Osteocyte (in vitro differentiated cells): ENCODE measurements around the gene APOBEC3H. TPM values are rescaled to one million over a fixed set of nuclear protein-coding genes. Genes with fewer than 3 reads are reported as not detected.

Experiments used
- DNase-seq: peaks from one replicate; pipeline ENCODE4 v3.0.0; 2021; ENCODE audit warnings: mixed read lengths; ENCODE audit not compliant: unreplicated experiment; ENCODE audit errors: extremely low spot score
- H3K27ac Mint-ChIP-seq: one replicate; pipeline ENCODE4 v1.8.0; 2021; ENCODE audit warnings: mild to moderate bottlenecking, mixed read lengths; ENCODE audit not compliant: unreplicated experiment
- H3K27me3 Mint-ChIP-seq: one replicate; pipeline ENCODE4 v1.8.0; 2021; ENCODE audit warnings: mixed read lengths; ENCODE audit not compliant: unreplicated experiment
- H3K36me3 Mint-ChIP-seq: one replicate; pipeline ENCODE4 v1.8.0; 2021; ENCODE audit warnings: mixed read lengths; ENCODE audit not compliant: unreplicated experiment
- H3K4me1 Mint-ChIP-seq: one replicate; pipeline ENCODE4 v1.8.0; 2021; ENCODE audit warnings: mixed read lengths; ENCODE audit not compliant: unreplicated experiment
- H3K4me3 Mint-ChIP-seq: one replicate; pipeline ENCODE4 v1.8.0; 2021; ENCODE audit warnings: mild to moderate bottlenecking, moderate library complexity, mixed read lengths; ENCODE audit not compliant: unreplicated experiment
- H3K9me3 Mint-ChIP-seq: one replicate; pipeline ENCODE4 v1.8.0; 2021; ENCODE audit warnings: mixed read lengths; ENCODE audit not compliant: unreplicated experiment
- CTCF ChIP-seq: fragments of 200-600 bp; sonication (generic); IDR thresholded peaks from 2 replicates; pipeline ENCODE4 v1.5.0; 2021; ENCODE audit warnings: antibody characterized with exemption, mild to moderate bottlenecking, moderate library complexity
- total RNA-seq: library from RNA; stranded (reverse); gene quantifications from 2 replicates; pipeline ENCODE4 v1.2.1, GENCODE V29; 2021

The APOBEC3H gene
- total RNA-seq, 1 donor from 2014 or later: not detected

DNA sequence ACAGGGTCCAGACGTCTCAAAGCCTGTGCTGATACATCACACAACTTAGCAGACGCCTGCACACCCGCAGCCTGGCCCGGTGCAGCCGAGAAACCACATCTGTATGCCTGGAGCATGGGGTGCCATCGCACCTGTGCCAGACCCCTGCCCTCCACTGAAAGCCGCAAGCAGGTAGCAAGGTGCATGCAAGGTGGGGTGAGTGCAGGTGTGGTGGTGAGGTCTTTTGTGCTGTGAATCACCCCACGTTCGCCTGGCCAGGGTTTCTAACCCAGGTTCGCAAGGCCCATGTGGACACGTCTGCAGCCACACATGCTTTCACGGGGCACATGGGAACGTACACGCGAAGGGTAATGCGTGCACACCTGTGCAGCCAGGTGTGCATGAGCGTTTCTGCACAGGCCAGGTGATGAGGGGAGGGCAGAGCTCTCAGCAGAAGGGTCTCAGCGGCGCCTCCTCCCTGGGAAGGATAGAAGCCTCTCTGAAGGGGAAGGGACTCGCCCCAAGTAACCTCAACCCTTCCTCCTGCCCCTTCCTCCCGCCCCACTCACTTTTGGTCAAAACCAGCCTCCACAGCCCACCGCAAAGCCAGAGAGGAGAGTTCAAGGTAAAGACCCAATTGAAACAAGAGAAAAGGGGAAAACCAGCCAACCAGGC lies 36.0 kb downstream of the APOBEC3H start:
- peaks cover 17% of the 10 kb centered on the region for H3K4me1 Mint-ChIP-seq
- no peak overlapping the region for H3K27ac Mint-ChIP-seq
- peak; percentile 76 for DNase-seq
- H3K9me3 Mint-ChIP-seq: no peaks in the 10 kb centered on the region
- H3K36me3 Mint-ChIP-seq: peaks cover 3% of the 10 kb centered on the region
- TF ChIP-seq CTCF: no peak
- no peak overlapping the region for H3K4me3 Mint-ChIP-seq
- no peaks in the 10 kb centered on the region for H3K27me3 Mint-ChIP-seq

DNA sequence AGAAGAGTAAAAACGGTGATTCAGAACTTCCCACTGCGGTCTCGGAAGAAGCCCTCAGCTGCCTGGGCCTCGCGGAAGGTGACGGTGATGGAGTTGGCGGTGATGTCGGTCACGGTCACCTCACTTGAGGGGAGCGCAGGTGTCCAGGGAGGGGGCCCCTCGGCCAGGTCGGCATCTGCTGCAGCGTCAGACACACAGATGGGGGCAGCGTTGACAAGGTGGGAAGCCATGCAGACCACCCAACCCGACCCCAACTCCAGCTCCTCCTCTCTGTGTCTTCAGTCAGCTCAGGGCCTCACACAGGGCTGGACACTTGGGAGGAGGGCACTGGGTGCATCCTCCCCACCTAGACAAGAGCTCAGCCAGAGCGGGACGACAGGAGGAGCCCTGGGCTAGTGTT lies 36.8 kb downstream of the APOBEC3H start:
- peaks cover 3% of the 10 kb centered on the region for H3K36me3 Mint-ChIP-seq
- no peak overlapping the region for H3K4me3 Mint-ChIP-seq
- H3K9me3 Mint-ChIP-seq: no peaks in the 10 kb centered on the region
- H3K4me1 Mint-ChIP-seq: peaks cover 17% of the 10 kb centered on the region
- H3K27me3 Mint-ChIP-seq: no peaks in the 10 kb centered on the region
- DNase-seq: peak; percentile 78
- no peak for TF ChIP-seq CTCF
- H3K27ac Mint-ChIP-seq: no peak overlapping the region

GRCh38 chr22:39134366-39135091 lies 37.5 kb downstream of the APOBEC3H start:
- H3K4me1 Mint-ChIP-seq: peaks cover 17% of the 10 kb centered on the region
- H3K27me3 Mint-ChIP-seq: no peaks in the 10 kb centered on the region
- DNase-seq: peak; percentile 83
- no peaks in the 10 kb centered on the region for H3K9me3 Mint-ChIP-seq
- no peak for TF ChIP-seq CTCF
- no peak overlapping the region for H3K4me3 Mint-ChIP-seq
- no peak overlapping the region for H3K27ac Mint-ChIP-seq
- peaks cover 3% of the 10 kb centered on the region for H3K36me3 Mint-ChIP-seq

DNA sequence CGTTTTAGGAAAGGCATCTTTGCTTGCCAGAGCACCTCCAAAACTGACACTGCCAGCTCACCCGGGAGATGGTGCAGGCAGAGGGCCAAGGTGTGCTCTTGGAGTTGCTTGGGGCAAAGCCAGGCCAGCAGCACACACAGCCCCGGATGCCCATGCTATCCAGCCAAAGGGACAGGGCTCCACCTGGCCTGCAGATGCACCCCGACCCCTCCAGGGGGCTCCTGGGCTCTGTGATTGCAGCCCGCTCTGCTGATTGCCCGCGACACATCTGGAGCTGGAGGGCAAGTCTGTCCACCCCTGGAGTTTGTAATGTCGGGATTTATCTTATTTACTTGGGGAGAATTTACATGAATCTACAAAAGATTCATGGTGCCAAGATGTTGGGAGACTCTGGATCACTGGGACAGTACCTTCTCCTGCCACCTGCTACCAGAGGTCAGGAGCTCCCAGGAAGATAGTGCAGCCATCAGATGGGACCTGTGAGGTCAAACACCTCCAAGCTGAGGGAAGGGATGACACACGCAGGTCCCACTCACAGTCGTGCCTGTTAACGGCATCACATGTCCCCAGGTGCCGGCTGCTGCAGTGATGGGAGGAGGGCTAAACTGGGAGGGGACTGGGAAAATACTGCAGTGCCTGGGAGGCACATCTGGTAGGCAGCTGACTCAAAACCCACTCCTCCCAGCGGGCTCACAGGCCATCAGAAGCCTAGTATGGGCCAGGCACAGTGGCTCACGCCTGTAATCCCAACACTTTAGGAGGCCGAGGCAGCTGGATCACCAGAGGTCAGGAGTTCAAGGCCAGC lies 38.2 kb downstream of the APOBEC3H start:
- H3K4me3 Mint-ChIP-seq: no peak overlapping the region
- TF ChIP-seq CTCF: peak; percentile 65
- peaks cover 3% of the 10 kb centered on the region for H3K36me3 Mint-ChIP-seq
- no peaks in the 10 kb centered on the region for H3K9me3 Mint-ChIP-seq
- DNase-seq: peak; percentile 87
- H3K4me1 Mint-ChIP-seq: peaks cover 17% of the 10 kb centered on the region
- H3K27ac Mint-ChIP-seq: no peak overlapping the region
- H3K27me3 Mint-ChIP-seq: no peaks in the 10 kb centered on the region

GRCh38 chr22:39136317-39136716 lies 39.3 kb downstream of the APOBEC3H start:
- DNase-seq: no peak
- Mint-ChIP-seq H3K36me3 (peaks cover 3% of the 10 kb centered on the region), H3K4me3 (no peak overlapping the region), H3K27me3 (no peaks in the 10 kb centered on the region), H3K9me3 (no peaks in the 10 kb centered on the region), H3K4me1 (peaks cover 11% of the 10 kb centered on the region), H3K27ac (no peak overlapping the region)
- TF ChIP-seq CTCF: no peak
